Fibroblast of peridontal ligament (primary cell): Measurements from ENCODE around the gene P3H3.
"Not testable (repeated sequence)": the region's sequence is repeated elsewhere in the genome, so short reads cannot be mapped to it uniquely, and the experiment has no call there.

Experiments used
- DNase-seq: peaks from one replicate; pipeline ENCODE4 v3.0.0-alpha.2; 2010; ENCODE audit errors: extremely low read depth

Gene P3H3

DNA sequence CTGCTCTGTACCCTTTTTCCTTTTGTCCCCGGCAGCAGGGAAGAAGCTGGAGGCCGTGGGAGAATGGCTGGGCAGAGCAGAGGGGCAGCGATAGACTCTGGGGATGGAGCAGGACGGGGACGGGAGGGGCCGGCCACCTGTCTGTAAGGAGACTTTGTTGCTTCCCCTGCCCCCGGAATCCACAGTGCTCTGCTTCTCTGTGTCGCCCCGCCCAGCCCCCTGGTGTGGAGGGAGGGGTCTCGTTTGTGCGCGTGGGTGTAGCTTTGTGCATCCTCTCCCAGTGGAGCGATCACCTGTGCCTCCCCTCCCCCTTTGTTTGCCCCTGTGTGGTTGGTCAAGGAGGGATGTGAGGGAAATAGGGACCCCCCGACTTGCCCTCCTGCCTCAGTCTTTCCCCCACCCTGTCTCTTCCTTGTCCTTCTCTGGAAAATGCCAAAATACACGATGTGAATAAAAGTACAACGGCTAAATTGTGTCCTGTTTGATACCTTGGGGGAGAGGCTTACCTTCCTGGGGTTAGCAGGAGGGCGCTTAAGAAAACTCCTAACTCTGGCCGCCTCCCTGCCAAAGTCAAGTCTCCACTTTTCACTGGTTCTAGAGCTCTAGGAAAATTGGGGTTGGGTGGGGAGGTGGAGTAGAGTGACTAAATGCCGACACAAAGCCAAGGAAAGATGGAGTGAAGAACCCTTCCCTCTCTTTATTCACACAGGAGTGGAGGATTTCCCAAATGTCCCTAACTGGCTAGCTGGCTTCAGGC lies 38.1 kb downstream of the P3H3 start:
- no peak for DNase-seq

DNA sequence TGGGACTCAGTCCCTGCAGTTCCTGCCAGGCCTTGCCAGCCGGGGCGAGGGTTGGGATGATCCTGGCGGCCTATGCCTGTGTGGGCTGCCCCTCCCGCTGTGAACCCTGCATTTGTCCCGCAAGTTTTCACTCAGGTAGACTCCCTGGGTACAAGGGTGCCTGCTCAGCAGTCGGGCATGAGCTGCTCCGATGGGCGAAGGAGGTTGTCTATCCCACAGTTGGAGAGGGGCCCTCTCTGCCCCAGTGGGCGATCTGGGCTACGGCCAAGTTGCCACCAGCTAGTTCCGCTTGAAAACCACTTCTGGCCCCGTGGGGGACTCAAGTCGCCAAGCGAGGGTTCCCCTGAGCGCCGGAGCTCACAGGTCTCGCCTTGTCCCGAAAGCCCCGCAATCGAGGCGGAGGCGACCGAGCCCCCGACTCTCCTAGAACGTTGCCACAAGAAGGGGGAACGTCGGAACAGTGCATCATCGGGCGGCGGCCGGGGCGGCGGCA lies 38.8 kb downstream of the P3H3 start:
- DNase-seq = peak; percentile 5

DNA sequence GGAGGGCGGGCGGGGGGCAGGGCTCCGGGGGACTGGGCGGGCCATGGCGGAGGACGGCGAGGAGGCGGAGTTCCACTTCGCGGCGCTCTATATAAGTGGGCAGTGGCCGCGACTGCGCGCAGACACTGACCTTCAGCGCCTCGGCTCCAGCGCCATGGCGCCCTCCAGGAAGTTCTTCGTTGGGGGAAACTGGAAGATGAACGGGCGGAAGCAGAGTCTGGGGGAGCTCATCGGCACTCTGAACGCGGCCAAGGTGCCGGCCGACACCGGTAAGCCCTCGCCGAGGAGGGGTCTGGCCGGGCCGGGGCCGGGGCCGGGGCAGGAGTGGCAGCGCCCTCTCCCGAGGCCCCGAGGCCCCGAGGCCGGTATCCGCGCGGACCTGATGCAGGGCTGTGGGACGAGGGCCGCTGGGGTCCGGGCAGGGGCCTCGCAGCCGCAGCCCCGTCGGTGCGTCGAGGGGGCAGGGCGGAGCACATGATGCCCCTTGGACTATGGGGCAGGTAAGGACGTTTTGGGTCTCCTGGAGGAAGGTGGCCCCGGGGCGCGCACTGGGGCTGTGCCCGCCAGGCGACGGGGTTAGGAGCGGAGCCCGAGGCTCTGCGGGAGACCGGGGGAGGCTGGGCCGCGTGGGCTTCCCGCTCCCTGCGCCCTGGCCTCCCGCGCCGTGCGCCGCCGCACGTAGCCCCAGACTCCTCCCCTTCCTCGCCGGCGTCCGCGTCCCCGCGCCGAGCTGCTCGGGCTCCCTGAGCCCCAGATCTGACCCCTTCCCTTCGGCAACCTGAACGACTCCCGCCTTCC lies 39.4 kb downstream of the P3H3 start, which contains the start of gene TPI1:
Gene TPI1 (plus strand): TSS at position 119 of the 798 bp plus-strand sequence. CDS start 36 bp downstream, at position 155.
- DNase-seq = peak; percentile 74

DNA sequence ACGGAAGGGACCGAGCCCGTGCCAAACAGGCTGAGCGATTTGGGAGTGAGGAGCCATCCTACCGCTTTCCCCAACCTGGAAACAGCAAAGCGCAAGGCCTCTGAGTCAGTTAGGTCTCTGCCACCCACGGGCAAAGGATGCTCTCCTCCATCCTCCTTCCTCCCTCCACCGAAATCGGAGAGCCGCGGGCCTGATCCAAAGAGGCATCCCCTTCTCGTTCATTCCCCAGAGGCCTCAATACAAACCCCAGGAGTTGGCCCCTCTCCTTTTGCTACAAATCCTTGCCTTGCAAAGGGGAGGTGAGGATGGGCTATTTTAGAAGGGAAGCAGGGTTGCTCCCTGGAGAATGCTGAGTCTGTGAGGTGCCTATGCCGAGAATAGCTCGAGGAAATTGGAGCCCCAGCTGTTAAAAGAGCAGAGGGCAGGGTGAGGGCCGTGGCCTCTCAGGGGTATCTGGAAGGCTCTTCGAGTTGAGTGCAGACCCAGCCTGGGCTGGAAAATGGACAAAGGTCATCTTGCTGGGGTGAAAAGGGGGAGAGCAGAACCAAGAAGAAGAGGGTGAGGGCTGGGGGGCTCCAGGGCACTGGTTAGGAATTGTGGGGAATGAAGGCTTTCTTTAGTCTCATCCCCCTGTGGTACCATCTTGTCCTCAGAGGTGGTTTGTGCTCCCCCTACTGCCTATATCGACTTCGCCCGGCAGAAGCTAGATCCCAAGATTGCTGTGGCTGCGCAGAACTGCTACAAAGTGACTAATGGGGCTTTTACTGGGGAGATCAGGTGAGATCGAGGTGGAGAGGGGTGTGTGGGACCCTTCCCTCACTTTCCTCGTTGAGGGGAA lies 40.2 kb downstream of the P3H3 start:
- peak; percentile 25 for DNase-seq

DNA sequence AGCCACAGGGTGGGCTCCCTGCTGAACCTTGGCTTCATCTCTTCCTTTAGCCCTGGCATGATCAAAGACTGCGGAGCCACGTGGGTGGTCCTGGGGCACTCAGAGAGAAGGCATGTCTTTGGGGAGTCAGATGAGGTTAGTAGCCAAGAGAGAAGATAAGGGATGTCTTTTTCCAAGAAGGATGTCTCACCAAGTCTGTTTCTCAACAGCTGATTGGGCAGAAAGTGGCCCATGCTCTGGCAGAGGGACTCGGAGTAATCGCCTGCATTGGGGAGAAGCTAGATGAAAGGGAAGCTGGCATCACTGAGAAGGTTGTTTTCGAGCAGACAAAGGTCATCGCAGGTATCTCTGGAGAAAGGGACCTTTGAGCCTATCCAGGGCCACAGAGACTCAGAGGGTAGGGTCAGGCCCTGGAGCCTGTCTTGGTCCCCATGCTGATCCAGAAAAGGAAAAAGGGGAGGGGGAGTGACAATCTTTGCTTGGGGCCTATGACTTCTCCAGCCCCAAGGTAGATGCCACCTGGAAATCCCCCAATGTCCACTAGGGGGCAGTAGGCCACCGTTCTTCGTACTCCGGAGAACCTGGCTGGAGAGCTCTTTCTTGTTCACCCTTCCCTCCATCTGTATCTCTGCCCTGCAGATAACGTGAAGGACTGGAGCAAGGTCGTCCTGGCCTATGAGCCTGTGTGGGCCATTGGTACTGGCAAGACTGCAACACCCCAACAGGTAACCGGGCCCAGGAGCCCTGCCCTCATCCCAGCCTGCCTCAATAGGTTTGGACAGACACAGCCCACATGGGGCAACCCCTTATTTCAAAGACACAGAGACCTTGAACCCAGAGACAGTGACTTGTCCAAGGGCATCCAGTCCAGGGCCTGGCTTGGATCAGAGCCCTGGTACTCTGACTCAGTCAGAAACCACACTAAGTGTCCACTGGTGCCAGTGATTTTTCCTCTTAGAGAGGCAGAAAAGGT lies 41.1 kb downstream of the P3H3 start:
- DNase-seq = peak; percentile 76

DNA sequence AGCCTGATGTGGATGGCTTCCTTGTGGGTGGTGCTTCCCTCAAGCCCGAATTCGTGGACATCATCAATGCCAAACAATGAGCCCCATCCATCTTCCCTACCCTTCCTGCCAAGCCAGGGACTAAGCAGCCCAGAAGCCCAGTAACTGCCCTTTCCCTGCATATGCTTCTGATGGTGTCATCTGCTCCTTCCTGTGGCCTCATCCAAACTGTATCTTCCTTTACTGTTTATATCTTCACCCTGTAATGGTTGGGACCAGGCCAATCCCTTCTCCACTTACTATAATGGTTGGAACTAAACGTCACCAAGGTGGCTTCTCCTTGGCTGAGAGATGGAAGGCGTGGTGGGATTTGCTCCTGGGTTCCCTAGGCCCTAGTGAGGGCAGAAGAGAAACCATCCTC lies 42.1 kb downstream of the P3H3 start:
- DNase-seq = not testable (repeated sequence)

DNA sequence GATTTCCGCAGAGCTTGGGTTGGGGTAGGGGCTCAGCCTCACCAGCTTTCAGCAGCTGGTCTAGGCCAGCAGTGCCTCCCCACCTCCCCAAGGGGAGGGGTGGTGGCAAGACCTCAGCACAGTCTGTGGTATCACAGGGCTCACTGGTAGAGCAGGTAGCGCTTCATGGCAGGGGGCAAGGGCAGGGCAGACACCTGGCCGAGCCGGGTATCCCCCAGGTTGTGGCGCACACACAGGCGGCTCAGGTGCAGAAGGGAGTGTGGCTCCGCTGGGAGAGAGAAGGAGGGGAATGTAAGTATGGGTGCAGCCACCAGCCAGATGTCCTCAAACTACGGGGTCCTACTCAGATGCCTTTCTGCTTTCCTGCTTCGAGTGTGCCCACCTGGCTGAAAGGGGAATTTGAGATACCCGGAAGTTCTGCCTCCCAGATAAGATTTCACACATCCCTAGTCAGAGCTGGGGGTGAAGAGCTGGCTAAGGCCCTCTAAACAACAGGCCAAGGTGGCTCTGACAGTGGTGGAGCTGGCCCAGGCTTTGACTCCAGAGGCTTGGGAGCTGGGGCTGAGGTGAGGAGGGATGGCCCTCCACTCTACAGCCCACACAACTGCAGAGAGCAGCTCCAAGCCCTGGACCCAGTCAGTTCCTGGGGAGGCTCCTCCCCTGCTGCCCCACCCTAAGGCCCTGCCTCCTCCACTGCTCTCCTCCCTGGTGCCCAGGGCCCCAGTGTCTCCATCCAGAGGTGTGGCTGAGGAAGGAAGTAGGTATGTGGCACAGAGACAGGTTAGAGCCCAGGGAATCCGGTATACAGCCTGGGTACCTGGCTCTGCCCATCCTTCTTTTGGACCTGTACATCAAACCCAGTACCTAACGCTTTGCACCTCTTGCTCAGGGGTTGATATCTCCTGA lies 43.1 kb downstream of the P3H3 start:
- DNase-seq = no peak

DNA sequence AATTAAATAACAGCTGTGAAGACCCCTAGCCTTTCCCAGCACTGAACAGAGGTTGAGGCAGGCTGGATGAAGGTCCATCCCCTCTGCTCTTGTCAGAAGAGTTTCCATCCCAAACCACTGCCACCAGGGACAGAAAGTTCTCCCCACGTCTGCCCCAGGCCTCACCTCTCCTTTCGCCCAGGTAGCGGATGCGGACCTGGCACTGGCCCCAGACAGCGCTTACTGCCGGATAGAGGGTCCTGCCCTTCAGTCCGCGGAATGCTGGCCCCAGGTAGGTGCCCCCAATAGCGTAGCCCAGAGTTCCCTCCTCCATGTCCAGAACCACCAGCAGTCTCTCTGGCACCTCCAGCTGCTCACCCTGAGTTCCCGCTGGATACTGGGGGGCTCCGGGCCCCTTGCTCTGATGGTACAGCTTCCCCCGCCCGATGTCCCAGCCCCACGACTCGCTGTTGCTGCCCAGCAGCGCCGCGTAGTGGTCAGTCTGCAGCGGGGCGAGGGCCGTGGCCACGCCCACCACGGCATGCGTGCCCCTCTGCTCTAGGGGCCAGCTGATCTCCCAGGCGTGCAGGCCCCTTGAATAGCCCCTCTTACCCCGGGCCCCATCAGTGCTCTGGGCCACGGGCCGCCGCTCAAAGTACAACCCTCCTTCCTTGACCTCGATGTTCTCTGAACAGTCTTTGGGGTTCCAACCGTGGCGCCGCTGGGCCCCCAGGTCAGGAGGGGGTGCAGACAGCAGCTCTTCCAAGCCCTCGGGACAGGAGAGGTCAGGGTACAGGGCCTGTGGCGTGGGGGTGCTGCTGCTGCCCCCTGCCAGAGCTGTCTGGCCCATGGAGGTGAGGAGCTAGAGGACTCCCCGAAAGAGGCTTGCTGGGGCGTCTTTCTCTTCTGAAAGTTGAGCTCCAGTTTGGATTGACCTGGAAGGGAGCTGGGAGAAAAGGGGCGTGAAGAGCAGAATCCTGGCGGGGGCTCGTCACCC lies 44.2 kb downstream of the P3H3 start:
- peak; percentile 50 for DNase-seq

DNA sequence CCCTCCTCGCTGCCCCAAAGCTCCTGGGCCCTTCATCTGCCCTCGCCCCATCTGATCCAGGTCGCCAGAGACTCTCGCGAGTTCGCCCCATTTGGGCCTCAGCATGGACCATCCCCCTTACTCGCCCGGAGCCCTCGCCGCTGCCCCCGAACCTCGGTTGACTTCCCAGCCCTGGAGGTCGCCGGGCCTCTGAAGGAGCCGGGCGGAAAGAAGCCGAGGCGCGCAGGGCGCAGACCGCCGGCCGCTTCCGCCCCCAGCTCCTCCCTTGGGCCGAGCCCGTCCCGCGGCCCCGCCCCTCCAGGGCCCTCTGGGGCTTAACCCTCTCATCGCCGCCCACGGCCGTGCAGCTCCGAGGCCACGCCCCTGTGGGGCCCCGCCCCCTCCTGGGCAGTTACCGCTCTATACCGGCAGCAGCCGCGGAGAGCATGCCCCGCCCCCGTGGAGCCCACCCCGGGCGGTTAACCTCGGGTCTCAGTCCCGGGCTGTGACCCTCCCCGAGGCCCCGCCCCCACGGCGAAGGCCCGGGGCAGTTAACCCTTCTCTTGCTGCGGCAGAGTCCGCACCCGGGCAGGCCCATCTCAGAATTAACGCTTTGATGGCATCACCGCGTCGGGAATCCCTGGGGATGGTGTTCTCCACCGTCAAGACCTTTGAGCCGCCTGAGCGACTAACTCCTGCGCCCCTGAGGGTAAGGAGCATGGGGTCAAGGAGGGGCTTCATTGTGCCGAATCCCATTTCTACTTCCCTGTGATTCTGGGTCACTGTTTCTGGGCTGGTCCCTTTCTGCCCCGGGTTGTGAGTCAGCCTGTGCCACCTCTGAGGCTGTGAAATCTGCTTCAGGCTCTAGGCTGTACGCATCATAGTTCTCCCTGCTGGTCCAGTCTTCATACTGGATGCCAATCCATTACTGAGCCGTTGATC lies 45.1 kb downstream of the P3H3 start, which contains the start of gene SPSB2:
Gene SPSB2 (minus strand): TSS at position 210 of the 921 bp plus-strand sequence. CDS start 402 bp downstream, outside the sequence.
- peak; percentile 90 for DNase-seq

DNA sequence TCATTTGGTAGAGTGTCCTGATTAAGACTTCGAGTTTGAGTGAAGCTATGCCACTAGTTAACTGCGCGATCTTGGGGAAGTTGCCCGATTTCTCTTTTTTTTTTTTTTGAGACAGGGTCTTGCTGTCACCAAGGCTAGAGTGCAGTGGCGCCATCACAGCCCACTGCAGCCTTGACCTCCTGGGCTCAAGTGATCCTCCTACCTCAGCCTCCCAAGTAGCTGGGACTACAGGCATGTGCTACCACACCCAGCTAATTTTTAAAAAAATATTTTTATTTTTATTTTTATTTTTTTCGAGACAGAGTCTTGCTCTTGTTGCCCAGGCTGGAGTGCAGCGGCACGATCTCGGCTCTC lies 45.8 kb downstream of the P3H3 start:
- DNase-seq = not testable (repeated sequence)

DNA sequence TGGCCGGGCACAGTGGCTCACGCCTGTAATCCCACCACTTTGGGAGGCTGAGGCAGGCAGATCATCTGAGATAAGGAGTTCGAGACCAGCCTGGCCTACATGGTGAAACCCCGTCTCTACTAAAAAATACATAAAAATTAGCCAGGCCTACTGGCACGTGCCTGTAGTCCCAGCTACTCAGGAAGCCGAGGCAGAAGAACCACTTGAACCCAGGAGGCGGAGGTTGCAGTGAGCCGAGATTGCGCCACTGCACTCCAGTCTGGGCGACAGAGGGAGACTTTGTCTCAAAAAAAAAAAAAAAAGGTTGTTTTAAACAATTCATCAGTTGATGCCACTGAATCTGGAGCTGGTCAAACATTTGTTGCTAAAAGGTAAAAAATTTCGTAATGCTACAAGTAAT lies 51.6 kb downstream of the P3H3 start:
- not testable (repeated sequence) for DNase-seq

DNA sequence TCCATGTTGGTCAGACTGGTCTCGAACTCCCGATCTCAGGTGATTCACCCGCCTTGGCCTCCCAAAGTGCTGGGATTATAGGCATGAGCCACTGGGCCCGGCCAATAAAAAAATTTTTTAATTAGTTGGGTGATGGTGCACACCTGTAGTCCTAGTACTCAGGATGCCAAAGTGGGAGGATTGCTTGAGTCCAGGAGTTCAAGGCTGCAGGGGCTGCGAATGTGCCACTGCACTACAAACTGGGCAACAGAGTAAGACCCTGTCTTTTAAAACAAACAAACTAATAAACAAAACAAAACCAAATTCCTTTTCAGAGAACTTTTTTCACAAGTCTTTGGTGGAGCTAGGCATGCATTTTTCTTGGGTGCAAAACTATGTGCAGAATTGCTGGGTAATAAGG lies 55.0 kb downstream of the P3H3 start:
- DNase-seq = no peak

DNA sequence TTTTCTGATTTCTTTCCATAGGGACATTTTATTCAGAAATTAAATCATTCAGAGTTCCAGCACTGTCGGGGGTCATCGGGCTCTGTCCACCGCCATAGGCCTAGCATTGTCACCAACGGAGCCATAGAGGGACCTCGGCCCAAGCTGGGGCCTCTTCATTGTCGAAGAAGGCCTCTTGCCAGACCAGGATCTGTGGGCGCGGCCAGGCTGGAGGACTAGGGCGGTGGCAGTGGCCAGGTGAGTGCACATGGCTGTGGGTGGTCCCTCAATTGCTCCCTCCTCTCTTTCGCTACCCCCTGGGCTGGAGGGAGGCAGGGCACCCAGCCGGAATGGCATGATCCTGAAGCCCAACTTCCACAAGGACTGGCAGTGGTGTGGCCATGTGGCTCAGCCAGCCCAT lies 55.5 kb downstream of the P3H3 start:
- no peak for DNase-seq

DNA sequence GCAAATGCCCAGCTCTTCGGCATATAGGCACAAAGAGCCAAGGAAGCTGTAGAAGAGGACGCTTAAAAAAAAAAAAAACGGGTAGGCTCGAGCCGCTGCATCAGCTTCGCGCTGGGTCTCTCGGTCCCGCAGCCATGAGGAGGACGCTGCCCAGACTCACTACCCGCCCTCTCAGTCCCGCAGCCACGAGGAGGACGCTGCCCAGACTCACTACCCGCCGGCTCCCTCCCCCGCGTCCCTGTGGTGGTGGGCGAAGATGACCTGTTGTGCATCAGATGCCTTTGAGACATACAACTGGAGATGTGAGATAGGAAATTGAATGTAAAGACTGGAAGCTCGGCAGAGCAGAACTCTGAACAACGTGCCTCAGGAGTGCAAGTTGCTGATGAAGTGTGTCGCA lies 56.3 kb downstream of the P3H3 start:
- DNase-seq = no peak

DNA sequence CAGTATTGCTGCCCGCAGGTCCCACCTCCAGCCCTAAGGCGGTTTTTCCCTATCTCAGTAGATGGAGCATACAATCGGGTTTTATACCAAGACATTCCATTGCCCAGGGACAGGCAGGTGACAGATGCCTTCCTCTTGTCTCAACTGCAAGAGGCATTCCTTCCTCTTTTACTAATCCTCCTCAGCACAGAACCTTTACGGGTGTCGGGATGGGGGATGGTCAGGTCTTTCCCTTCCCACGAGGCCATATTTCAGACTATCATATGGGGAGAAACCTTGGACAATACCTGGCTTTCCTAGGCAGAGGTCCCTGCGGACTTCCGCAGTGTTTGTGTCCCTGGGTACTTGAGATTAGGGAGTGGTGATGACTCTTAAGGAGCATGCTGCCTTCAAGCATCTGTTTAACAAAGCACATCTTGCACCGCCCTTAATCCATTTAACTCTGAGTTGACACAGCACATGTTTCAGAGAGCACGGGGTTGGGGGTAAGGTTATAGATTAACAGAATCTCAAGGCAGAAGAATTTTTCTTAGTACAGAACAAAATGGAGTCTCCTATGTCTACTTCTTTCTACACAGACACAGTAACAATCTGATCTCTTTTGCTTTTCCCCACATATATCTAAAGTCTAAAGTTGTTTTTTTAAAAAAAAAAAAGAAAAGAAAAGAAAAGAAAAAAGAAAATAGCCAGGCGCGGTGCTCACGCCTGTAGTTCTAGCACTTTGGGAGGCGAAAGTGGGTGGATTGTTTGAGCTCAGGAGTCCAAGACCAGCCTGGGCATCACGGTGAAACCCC lies 58.2 kb downstream of the P3H3 start:
- DNase-seq = not testable (repeated sequence)

DNA sequence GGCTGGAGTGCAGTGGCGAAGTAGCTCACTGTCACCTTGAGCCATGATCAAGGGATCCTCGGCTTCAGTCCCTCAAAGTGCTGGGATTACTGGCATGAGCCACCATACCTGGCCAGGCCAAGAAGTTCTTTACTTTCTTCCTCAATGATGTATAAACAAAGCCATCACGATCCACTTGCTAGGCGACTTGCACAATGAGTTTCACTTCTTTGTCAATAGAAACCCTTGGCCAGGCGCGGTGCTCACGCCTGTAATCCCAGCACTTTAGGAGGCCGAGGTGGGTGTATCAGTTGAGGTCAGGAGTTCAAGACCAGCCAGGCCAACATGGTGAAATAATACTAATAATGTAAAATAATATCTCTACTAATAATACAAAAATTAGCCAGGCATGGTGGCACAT lies 59.3 kb downstream of the P3H3 start:
- no peak for DNase-seq
